K562 (cell line): ENCODE data around the gene TXN2. TPM values are rescaled to one million over a fixed set of nuclear protein-coding genes. Genes with fewer than 3 reads are reported as not detected.

Experiments used
- ATAC-seq: fragments of 200-7000 bp; cut with Tn5 transposase; 3 replicates; pipeline ENCODE4 v1.9.1; 2020; ENCODE audit warnings: moderate library complexity
- BruUV-seq: library from RNA; stranded (reverse); fragments of 400-500 nt; replicated peaks from 2 replicates; lab custom pipeline; 2021; lab: Mats Ljungman, UMichigan
- CTCF ChIA-PET: fragments of 300-600 bp; formaldehyde crosslinking; extraction: SDS; loops from one replicate; lab custom pipeline; 2021; ENCODE audit warnings: low intra/inter-chr PET ratio; lab: Yijun Ruan, JAX
- POLR2A ChIA-PET: fragments of 300-600, 350-650 bp; sonication (Branson Sonifier 250); formaldehyde crosslinking; extraction: SDS; loops from one replicate; lab custom pipeline; 2021; ENCODE audit warnings: antibody characterized with exemption, inconsistent platforms; lab: Yijun Ruan, JAX
- DNase-seq, 4 experiments: peaks; one replicate each; pipeline versions ENCODE4 v3.0.0 to v3.0.0-alpha.2; 2011 to 2018; ENCODE audit warnings: low spot score in 3 of 4, mixed read lengths in 3 of 4; ENCODE audit errors: extremely low read depth in 1 of 4
- FAIRE-seq: peaks from 2 replicates; lab custom pipeline; 2011; peaks lifted over from hg19 to GRCh38; lab: Jason Lieb, UNC
- H2AFZ ChIP-seq: 2 replicates; pipeline ENCODE4 v1.6.0; 2011; ENCODE audit warnings: low read depth, low read length, control low read depth, inconsistent platforms
- H3K27ac ChIP-seq: fragments of 200-600 bp; 3 replicates; pipeline ENCODE4 v1.8.0; 2011; ENCODE audit warnings: low read depth, mild to moderate bottlenecking, control low read depth, inconsistent platforms, low read length, moderate library complexity, mixed read lengths; ENCODE audit errors: extremely low read depth
- H3K27me3 ChIP-seq, 2 experiments: fragments of 300-600 bp in 1 of 2; 2 replicates in 1 of 2; 3 replicates in 1 of 2; pipeline versions ENCODE4 v1.6.0 to v1.8.0; 2011; ENCODE audit warnings: inconsistent platforms in 2 of 2, low read length in 2 of 2, mild to moderate bottlenecking in 1 of 2, mixed read lengths in 1 of 2, moderate library complexity in 1 of 2; ENCODE audit not compliant: control insufficient read depth in 2 of 2, insufficient read depth in 2 of 2
- H3K36me3 ChIP-seq: fragments of 300-600 bp; 3 replicates; pipeline ENCODE4 v1.8.0; 2011; ENCODE audit warnings: mild to moderate bottlenecking, low read length, inconsistent platforms; ENCODE audit not compliant: control insufficient read depth, insufficient read depth
- H3K4me1 ChIP-seq, 2 experiments: fragments of 200-600 bp in 1 of 2; replicated peaks in 1 of 2; 2 replicates in 1 of 2; 3 replicates in 1 of 2; pipeline versions ENCODE4 v1.5.1 to v1.8.0; 2011; ENCODE audit warnings: inconsistent platforms in 2 of 2, low read length in 2 of 2, mild to moderate bottlenecking in 1 of 2, mixed read lengths in 1 of 2, moderate library complexity in 1 of 2; ENCODE audit not compliant: control insufficient read depth in 2 of 2, insufficient read depth in 2 of 2
- H3K4me2 ChIP-seq: 2 replicates; pipeline ENCODE4 v1.6.1; 2011; ENCODE audit warnings: low read length, control low read depth, inconsistent platforms, mixed read lengths; ENCODE audit not compliant: insufficient read depth
- H3K4me3 ChIP-seq: fragments of 200-600 bp; sonication (generic), shearing (Covaris generic); 2 replicates; pipeline ENCODE4 v1.5.1; 2016; ENCODE audit warnings: control low read depth, inconsistent platforms
- H3K79me2 ChIP-seq: fragments of 200-600 bp; 3 replicates; pipeline ENCODE4 v1.8.0; 2011; ENCODE audit warnings: low read length, inconsistent platforms; ENCODE audit not compliant: control insufficient read depth, insufficient read depth
- H3K9ac ChIP-seq, 2 experiments: 2 replicates each; pipeline versions ENCODE4 v1.6.0 to v1.6.1; 2011; ENCODE audit warnings: low read depth in 2 of 2, low read length in 2 of 2, control low read depth in 1 of 2, inconsistent platforms in 1 of 2, mild to moderate bottlenecking in 1 of 2, mixed read lengths in 1 of 2; ENCODE audit not compliant: insufficient read depth in 1 of 2
- H3K9me1 ChIP-seq: one replicate; pipeline ENCODE4 v1.6.0; 2011; ENCODE audit warnings: inconsistent platforms, mild to moderate bottlenecking, low read length, moderate library complexity; ENCODE audit not compliant: control insufficient read depth, insufficient read depth
- H3K9me3 ChIP-seq: replicated peaks from 2 replicates; pipeline ENCODE4 v1.5.1; 2011; ENCODE audit warnings: low read depth, low read length, inconsistent platforms; ENCODE audit not compliant: control insufficient read depth, insufficient read depth
- H4K20me1 ChIP-seq: replicated peaks from 2 replicates; pipeline ENCODE4 v1.6.1; 2011; ENCODE audit warnings: low read length, inconsistent platforms, mixed read lengths; ENCODE audit not compliant: control insufficient read depth, insufficient read depth
- GATA2 ChIP-seq: sonication (generic); formaldehyde crosslinking; IDR thresholded peaks from 2 replicates; pipeline ENCODE4 v1.4.0; 2020; ENCODE audit warnings: mild to moderate bottlenecking, missing genetic modification reagents
- POLR2A ChIP-seq: fragments of 450-650 bp; conservative IDR thresholded peaks from 2 replicates; pipeline ENCODE4 v1.6.1; 2016
- POLR2AphosphoS5 ChIP-seq: IDR thresholded peaks from 2 replicates; pipeline ENCODE4 v1.6.1; 2011; ENCODE audit warnings: mild to moderate bottlenecking, low read depth, low read length, moderate library complexity; ENCODE audit not compliant: control insufficient read depth, insufficient read depth
- ZNF77 ChIP-seq: fragments of 250-450 bp; sonication (Bioruptor Pico); IDR thresholded peaks from 2 replicates; pipeline ENCODE4 v1.5.0; 2020
- WGBS: fragments of 100-300 bp; shearing (Covaris generic); methylation state at CpG from one replicate; pipeline ENCODE4 v1.1.6; 2016; ENCODE audit warnings: low coverage, mixed read lengths; ENCODE audit not compliant: insufficient coverage; ENCODE audit errors: missing lambda C conversion rate; 5-methylcytosine and 5-hydroxymethylcytosine counted together
- in situ Hi-C: fragments of 300-500 bp; cut with MboI; formaldehyde crosslinking; loops from 4 replicates; pipeline ENCODE4 v1.15.0; 2018; ENCODE audit warnings: inconsistent platforms, mixed read lengths
- intact Hi-C: fragments of 100-400 bp; cut with micrococcal nuclease; formaldehyde crosslinking; loops from 2 replicates; pipeline ENCODE4 v1.14.2; 2022
- polyA plus RNA-seq, 8 experiments: library from polyadenylated mRNA; depleted of rRNA in 4 of 8; stranded (reverse) in 5 of 8; unstranded in 3 of 8; fragments of >200 nt; fragmentation: Nextera tagmentation in 2 of 8; fragmentation: Illumina TruSeq in 1 of 8; extraction: Ambion mirVana in 2 of 8; extraction: Trizol in 1 of 8; gene quantifications; 2 replicates each; pipeline versions ENCODE4 v1.2.1 to v1.2.3, GENCODE V29; 2011 to 2014; ENCODE audit warnings: inconsistent platforms in 1 of 8, missing spikeins in 1 of 8
- total RNA-seq, 7 experiments: library from RNA; depleted of rRNA in 6 of 7; stranded (reverse); fragments of >200 nt in 6 of 7; fragmentation: Illumina TruSeq in 2 of 7; extraction: Trizol in 2 of 7; gene quantifications; 2 replicates each; pipeline versions ENCODE4 v1.2.1 to v1.2.3, GENCODE V29; 2011 to 2021; ENCODE audit warnings: low replicate concordance in 1 of 7
- TF ChIP-seq, protein P1 (sequence below): fragments of 450-650 bp; formaldehyde crosslinking; IDR thresholded peaks from 2 replicates; pipeline ENCODE4 v1.4.0; 2020; ENCODE audit warnings: mild to moderate bottlenecking, mixed read lengths

The TXN2 gene
- total and polyA plus RNA-seq, 9 of the 15 experiments (the other 6 are each of a cell fraction or from before 2014, with no cell fraction given), result 48.5 to 399 (median 118) TPM

DNA sequence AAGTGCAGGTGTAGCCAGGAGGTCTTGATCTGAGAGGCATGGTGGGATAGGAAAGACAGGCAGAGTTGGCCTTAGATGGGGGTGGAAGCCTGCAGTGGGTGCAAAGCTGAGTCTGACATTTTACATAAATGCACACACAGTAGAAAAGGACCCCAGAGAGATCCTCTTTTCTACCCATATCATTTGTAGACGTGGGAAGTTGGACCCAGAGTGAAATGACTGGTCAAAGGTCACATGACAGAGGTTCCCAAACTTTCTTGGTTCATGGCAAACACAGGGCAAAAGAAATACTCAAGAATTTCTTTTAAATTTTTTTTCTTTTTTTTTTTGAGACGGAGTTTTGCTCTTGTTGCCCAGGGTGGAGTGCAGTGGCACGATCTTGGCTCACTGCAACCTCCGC, 31.6 kb upstream of the TXN2 start:
- DNase-seq, result no peak
- Histone ChIP-seq H3K4me3 (no peak overlapping the region), H3K4me1 (peaks cover 0 to 2% of the 10 kb centered on the region in 2 experiments; a peak in 1 of 5 replicates), H3K4me2 (no peak overlapping the region), H4K20me1 (no peaks in the 10 kb centered on the region), H3K36me3 (peaks cover 74% of the 10 kb centered on the region), H3K9ac (no peak overlapping the region), H3K9me3 (no peaks in the 10 kb centered on the region), H3K9me1 (no peaks in the 10 kb centered on the region), H3K27me3 (no peaks in the 10 kb centered on the region), H3K79me2 (no peaks in the 10 kb centered on the region), H3K27ac (no peak overlapping the region), H2AFZ (no peak overlapping the region)
- ATAC-seq, result no peak
- BruUV-seq, result no TSS peak
- 65% methylated on average over 2 of the region's 4 CpGs for WGBS
- 0 out of 2 replicates have a peak, but pooled peaks have one; percentile 25 for TF ChIP-seq POLR2A
- TF ChIP-seq, protein P1, sequence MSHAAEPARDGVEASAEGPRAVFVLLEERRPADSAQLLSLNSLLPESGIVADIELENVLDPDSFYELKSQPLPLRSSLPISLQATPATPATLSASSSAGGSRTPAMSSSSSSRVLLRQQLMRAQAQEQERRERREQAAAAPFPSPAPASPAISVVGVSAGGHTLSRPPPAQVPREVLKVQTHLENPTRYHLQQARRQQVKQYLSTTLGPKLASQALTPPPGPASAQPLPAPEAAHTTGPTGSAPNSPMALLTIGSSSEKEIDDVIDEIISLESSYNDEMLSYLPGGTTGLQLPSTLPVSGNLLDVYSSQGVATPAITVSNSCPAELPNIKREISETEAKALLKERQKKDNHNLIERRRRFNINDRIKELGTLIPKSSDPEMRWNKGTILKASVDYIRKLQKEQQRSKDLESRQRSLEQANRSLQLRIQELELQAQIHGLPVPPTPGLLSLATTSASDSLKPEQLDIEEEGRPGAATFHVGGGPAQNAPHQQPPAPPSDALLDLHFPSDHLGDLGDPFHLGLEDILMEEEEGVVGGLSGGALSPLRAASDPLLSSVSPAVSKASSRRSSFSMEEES (CRISPR knock-in tag), result 0 out of 2 replicates have a peak, but pooled peaks have one; percentile 14
- TF ChIP-seq GATA2 (CRISPR knock-in tag), result no peak
- intact Hi-C loops (no loop called here), in situ Hi-C loops (no loop called here)
- no peak for FAIRE-seq
- ChIA-PET POLR2A (interaction anchor here (0.5 to 2.1 kb wide), 2 partner anchors 15 to 230 kb away, joined by 4 to 7 read pairs; no protein-coding TSS in a partner anchor), CTCF (no interaction called here)

DNA sequence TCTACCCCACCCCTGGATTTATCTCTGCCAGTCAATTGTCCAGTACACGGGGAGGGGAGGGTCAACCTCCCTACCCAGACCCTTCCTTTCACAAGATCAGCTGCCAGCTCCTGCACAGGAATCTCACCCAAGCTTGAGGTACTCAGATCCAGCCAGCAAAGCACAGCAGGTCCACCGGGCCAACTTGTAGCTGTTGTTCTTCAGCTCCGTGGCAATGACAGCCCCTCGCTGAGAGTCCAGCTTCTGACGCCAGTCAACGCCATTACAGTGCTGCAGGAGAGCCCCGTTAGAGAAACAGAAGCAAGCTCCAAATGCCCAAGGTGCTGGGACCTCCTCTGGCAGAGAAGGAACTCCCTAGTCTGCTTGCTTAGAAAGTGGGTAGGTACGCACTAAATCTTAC, 30.9 kb upstream of the TXN2 start:
- no peaks in the 10 kb centered on the region for H3K27me3 ChIP-seq
- no peak overlapping the region for H2AFZ ChIP-seq
- 0 out of 4 replicates have a peak overlapping the region, but pooled peaks of 1 of the 2 experiments have one; percentile 33 for H3K9ac ChIP-seq
- H3K4me2 ChIP-seq, result no peak overlapping the region
- H3K9me3 ChIP-seq, result no peaks in the 10 kb centered on the region
- WGBS, result 87% methylated on average over 7 of the region's 8 CpGs
- FAIRE-seq (no peak), ATAC-seq (no peak)
- peaks cover 4 to 6% of the 10 kb centered on the region in 2 experiments; a peak in 4 of 5 replicates for H3K4me1 ChIP-seq
- no peaks in the 10 kb centered on the region for H3K79me2 ChIP-seq
- no peaks in the 10 kb centered on the region for H3K9me1 ChIP-seq
- H3K36me3 ChIP-seq, result peaks cover 68% of the 10 kb centered on the region
- CTCF ChIA-PET, result no interaction called here
- intact Hi-C loops, result no loop called here
- H3K27ac ChIP-seq, result no peak overlapping the region
- no peaks in the 10 kb centered on the region for H4K20me1 ChIP-seq
- TF ChIP-seq ZNF77, result no peak
- 0 out of 2 replicates have a peak, but pooled peaks have one; percentile 1 for TF ChIP-seq POLR2AphosphoS5
- TF ChIP-seq, all 486 proteins: peak for 1
- POLR2A ChIA-PET, result interaction anchor here (1.5 to 2.1 kb wide), 2 partner anchors 15 to 32 kb away, joined by 4 to 7 read pairs; no protein-coding TSS in a partner anchor
- no peak overlapping the region for H3K4me3 ChIP-seq
- DNase-seq, result no peak
- BruUV-seq, result no TSS peak
- in situ Hi-C loops, result no loop called here
